Measurements from ENCODE around the gene STK36.

Gene STK36, protein sequence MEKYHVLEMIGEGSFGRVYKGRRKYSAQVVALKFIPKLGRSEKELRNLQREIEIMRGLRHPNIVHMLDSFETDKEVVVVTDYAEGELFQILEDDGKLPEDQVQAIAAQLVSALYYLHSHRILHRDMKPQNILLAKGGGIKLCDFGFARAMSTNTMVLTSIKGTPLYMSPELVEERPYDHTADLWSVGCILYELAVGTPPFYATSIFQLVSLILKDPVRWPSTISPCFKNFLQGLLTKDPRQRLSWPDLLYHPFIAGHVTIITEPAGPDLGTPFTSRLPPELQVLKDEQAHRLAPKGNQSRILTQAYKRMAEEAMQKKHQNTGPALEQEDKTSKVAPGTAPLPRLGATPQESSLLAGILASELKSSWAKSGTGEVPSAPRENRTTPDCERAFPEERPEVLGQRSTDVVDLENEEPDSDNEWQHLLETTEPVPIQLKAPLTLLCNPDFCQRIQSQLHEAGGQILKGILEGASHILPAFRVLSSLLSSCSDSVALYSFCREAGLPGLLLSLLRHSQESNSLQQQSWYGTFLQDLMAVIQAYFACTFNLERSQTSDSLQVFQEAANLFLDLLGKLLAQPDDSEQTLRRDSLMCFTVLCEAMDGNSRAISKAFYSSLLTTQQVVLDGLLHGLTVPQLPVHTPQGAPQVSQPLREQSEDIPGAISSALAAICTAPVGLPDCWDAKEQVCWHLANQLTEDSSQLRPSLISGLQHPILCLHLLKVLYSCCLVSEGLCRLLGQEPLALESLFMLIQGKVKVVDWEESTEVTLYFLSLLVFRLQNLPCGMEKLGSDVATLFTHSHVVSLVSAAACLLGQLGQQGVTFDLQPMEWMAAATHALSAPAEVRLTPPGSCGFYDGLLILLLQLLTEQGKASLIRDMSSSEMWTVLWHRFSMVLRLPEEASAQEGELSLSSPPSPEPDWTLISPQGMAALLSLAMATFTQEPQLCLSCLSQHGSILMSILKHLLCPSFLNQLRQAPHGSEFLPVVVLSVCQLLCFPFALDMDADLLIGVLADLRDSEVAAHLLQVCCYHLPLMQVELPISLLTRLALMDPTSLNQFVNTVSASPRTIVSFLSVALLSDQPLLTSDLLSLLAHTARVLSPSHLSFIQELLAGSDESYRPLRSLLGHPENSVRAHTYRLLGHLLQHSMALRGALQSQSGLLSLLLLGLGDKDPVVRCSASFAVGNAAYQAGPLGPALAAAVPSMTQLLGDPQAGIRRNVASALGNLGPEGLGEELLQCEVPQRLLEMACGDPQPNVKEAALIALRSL (N-terminal part only)

GRCh38 chr2:218671654-218672566, at the start of gene STK36, which contains the start of gene RNF25:
Gene STK36 (plus strand): TSS chr2:218672086. CDS start chr2:218672830, 744 bp downstream.
Gene RNF25 (minus strand): TSS chr2:218672002. CDS start chr2:218671970, 32 bp downstream.
- peak; percentile 90 for DNase-seq

DNA sequence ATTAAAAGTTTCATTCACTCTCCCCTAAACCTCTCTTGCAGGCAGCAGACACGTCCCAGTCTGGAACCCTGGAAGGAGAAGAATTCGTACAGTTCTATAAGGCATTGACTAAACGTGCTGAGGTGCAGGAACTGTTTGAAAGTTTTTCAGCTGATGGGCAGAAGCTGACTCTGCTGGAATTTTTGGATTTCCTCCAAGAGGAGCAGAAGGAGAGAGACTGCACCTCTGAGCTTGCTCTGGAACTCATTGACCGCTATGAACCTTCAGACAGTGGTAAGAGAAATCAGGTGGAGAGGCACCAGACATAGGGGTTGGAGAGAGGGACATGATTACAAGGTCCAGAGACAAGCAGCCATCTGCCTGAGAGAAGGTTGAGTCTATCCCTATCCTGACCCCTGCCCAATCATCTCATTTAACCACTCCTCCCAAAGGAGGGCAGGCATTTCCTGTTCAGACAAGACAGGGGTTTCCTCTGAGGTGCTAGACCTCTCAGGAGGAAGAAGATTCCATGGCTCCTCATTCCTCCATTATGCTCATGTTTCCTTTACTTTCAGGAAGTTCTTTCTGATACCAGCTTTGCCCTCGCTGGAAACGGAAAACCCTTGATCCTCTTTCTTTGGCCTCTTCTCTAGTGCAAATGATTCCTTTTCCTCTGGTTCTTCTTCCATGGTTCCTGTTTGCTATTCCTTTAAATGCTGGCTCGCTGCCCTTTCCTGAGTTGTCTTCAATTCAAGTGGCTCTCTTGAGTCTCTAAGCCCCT, 49.1 kb upstream of the STK36 start:
- no peak for DNase-seq

DNA sequence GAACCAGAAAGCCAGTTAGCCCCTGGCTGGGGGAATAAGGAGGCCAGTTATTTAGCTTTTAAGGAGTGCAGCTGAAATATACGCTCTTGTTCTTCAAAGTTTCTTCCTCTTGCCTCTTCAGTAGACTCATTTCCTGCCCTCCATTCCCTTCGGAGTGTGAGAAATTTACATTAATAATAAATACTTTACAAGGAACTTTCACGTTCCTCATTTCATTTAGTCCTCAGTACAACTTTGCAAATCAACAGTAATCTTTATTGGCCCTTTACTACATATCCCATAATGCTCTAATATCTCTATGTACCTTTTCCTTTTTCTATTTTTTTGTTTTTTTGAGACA, 48.5 kb upstream of the STK36 start:
- DNase-seq = no peak

GRCh38 chr2:218626369-218626768, 45.5 kb upstream of the STK36 start:
- DNase-seq = no peak

- no peak for DNase-seq
Measured at GRCh38 chr2:218627939-218628338, 43.9 kb upstream of the STK36 start.

DNA sequence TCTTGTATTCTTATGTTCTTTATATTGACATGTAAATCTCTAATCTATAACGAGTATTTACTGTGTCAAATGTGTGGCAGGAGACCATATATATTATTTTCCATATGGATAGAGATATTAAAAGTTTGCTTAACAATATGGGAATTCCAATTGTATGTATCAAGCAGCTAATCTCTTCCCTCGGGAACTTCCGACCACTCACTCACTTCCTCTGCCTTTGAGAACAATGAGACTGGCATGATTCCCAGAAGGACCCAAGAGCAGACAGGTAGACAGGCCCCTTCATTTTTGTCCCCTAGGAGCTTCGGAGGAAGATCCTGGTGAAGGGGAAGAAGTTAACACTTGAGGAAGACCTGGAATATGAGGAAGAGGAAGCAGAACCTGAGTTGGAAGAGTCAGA, 40.0 kb upstream of the STK36 start:
- DNase-seq = no peak

- DNase-seq = no peak
Measured at GRCh38 chr2:218635719-218636118, 36.2 kb upstream of the STK36 start.

- no peak for DNase-seq
Measured at GRCh38 chr2:218638372-218638771, 33.5 kb upstream of the STK36 start.

- DNase-seq = no peak
Measured at GRCh38 chr2:218642121-218642656, 29.7 kb upstream of the STK36 start.

DNA sequence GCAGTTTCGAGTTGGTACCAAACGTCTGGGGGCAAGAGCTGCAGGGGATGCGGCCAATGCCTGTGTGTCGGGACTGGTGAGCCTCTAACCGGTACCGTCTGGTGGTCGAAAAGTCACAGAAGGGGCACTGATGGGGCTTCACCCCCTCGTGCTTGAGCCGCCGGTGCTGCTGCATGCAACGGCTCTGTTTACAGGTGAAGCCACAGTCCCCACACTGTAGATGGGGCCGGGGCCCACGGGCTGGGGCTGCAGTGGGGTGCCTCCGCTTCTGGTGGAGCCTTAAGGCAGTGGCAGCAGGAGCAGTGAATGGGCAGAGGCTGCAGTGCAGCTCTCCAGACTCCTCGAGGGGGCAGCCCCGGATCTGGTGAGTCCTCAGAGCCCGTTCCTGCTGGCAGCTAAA, 29.1 kb upstream of the STK36 start:
- DNase-seq = no peak

DNA sequence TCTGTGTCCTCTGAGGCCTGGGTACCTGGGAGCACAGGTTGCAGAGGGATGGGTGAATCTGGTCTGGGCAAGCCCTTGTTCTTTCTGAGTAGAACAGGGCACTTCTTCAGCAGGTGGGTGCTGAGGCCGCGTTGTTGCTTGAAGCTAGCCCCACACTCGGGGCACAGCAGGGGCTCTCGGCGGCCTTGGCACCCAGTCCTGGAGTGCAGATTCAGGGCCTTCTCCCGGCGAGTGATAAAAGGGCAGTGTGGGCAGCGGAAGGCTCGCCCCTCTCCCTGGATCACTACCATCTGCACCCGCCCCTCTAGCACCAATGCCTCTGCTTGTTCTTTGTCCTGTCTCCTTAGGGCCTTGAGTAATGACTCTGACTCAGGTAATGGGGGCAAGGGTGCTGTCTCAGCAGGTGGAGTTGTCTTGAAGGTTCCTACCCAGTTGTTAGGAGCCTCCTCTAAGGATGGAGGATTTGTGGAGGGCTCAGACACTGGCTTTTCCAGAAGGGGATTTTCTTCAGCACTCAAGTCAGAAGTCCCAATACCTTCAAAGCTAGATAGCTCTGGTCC, 28.1 kb upstream of the STK36 start:
- no peak for DNase-seq

GRCh38 chr2:218644721-218645120, 27.2 kb upstream of the STK36 start:
- no peak for DNase-seq

- DNase-seq = no peak
Measured at GRCh38 chr2:218645126-218645525, 26.8 kb upstream of the STK36 start.

GRCh38 chr2:218648088-218648786, 23.6 kb upstream of the STK36 start:
- peak; percentile 69 for DNase-seq

- DNase-seq = no peak
Measured at GRCh38 chr2:218648787-218649100, 23.1 kb upstream of the STK36 start.

DNA sequence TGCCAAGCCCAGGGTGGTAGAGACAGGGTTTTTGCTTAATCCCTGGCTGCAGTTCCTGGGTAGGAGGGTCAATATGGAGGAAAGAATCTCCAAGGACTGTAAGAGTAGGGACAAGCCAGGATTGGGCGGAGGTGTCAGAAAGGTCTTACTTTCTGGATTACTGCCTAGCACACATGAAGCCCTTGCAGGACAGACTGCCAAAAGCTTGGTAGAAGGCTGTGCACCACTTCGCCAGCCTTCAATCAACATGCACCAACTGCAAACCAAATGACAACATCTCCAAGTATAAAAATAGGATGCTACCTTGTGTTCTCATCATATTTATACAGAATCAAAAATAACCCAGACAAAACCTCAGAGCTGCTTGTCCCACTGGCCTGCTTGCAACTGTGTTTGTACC, 16.1 kb upstream of the STK36 start:
- no peak for DNase-seq

GRCh38 chr2:218658671-218659257, 13.1 kb upstream of the STK36 start:
- peak; percentile 64 for DNase-seq

GRCh38 chr2:218659258-218659987, 12.5 kb upstream of the STK36 start, which contains the start of the genes BCS1L and ZNF142:
Gene BCS1L (plus strand): TSS chr2:218659683. CDS start chr2:218660988, 1,305 bp downstream.
Gene ZNF142 (minus strand): TSS chr2:218659623. CDS start chr2:218656429, 3,194 bp downstream.
- peak; percentile 96 for DNase-seq

- no peak for DNase-seq
Measured at GRCh38 chr2:218659988-218660358, 11.9 kb upstream of the STK36 start.

Data from OCI-M1 (cell line).